ENCODE results near the gene FAM219B. TPM values are rescaled to one million over a fixed set of nuclear protein-coding genes. Genes with fewer than 3 reads are reported as not detected.

FAM219B gene
- total RNA-seq, 1 experiment from 2014 or later, result 20.4 TPM

DNA sequence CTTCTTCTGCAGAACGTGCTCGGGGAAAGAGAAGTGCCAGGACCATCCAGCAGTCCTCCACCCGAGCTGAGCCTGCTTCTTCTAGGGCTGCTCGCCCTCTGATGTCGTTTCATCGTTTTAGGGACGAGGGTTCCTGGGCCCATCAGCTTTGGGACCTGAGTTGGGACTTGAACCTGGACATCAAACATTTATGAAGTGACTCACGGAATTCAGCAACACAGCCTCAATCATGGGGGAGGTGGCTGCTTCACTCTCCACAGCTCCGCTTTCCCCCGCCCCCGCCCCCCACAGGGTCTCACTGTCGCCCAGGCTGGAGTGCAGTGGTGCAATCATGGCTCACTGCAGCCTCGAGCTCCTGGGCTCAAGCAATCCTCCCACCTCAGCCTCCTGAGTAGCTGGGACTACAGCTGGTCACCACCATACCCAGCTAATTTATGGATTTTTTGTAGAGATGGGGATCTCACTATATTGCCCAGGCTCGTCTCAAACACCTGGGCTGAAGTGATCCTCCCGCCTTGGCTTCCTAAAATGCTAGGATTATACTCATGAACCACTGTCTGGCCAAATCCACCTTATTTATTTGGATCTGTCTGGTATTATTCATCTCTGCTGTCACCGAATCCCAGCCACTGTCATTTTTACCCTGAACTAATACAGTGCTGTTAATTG lies 32.8 kb downstream of the FAM219B start:
- DNase-seq (ENCODE audit: low read depth), result peak; percentile 20

DNA sequence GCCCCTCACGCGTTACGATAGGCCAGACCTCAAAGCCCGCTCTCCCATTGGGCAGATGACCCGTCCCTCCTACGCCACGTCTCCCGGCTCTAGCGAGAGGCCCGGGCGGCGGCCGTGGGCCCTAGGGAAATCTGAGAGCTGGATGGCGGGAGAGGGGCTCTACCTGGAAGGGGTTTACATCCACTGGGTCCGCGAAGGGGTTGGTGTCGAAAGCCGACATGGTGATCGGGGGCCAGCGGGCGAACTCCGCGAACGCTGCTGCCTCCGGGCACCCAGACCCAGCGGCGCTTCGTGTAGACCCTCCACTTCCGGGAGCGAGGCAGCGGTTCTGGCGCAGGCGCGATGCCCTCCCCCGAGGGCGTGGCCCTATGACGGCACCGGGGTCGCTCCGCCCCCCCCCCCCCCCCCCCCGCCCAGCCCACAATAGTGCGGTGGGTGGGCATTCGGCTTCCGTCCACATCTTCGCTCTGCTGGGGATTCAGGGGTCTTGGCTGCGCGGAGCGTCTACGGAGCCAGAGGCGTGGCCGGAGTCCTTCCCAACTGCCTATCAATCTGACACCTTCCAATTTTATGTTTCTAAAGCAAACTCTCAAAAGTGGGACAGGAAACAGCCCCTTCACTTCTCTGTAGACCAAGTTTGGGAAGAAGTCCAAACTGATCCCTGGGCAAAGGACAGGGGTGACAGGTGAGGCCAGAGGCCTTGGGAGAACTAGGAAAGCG lies 33.5 kb downstream of the FAM219B start, which contains the start of gene SCAMP2:
TSS of gene SCAMP2 (minus strand) at position 330 of the 720 bp plus-strand sequence. CDS start at position 220, 110 bp downstream.
- peak; percentile 90 for DNase-seq (ENCODE audit: low read depth)

DNA sequence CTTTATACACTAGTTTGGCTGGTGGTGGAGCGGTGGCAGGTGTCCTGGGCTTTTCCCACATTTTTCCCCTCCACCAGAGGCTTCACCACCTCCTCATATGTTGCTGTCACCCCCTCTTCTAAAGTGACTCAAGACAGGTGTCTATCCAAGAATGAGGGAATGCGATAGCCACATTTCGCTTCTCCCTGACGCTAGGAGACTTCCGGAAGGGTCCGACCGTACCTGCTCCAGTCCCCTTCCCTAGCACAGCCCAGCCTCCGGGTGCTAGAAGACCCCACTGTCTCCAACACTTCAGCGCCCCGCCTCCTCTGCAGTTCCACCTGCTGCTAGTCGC lies 34.0 kb downstream of the FAM219B start:
- DNase-seq (ENCODE audit: low read depth), result no peak

DNA sequence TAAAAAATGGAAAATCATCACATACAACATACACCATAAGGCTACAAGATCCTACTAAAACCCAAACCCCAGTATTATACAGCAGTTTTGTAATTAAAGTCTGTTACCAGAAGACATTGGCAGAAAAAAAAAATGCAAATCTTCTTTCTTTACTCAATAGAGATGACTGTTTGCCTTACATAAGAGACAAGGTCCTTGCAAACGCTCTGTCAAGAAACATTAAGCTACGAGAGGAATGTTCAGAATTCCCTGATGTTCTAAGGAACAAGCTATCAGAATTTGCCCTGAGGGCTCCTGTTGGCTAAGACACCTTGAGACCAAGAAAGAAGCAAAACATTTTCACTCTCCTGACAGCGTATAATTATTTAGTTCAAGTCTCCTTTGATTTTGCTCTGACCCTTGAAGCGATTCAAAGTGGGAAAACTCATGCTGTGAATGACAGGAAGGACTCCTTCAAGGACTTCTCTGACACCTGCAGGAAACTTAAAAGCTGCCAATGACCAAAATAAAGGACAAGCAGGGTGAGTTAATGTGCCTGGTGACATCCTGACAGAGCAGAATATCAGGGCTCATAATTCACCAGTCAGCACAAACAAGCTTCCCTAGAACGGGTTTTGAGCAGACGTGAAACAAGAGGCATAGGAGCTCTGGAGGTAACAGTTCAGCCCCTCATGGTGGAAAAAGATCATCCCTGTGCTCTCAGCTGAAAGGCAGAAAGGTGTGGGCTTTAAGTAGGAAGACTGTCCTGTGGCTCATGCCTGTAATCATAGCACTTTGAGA lies 36.0 kb downstream of the FAM219B start:
- DNase-seq (ENCODE audit: low read depth), result no peak

DNA sequence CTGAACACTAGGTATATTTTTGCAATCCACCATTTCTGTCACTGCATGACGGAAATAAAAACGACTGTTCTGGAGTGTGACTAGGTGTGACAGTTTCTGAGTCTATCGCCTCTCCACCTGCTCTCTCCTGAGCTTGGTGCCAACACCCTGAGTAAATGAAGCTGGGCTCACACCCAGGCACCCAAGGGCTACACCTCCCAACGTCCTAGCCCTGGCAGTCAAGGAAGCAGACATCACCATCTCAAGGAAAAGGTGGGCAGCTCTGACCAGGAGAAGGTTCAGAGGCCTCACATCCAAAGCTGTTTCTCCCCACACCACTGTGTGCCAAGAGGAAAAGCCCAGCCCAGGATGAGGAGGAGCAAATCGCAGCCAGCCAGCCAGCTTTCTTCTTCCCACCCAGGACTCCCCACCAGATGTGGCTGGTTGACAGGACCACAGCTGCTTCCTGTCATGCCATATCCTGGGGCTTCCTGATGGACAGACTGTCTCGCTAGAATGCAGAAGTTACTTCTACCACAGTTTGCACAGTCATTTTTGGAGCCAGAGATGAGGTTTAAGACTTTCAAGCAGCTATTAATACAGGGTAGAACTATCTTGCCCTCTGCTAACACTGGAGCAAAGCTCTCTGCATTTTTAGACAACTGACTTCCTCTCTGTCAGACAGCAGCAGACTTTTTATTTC lies 36.8 kb downstream of the FAM219B start:
- DNase-seq (ENCODE audit: low read depth), result peak; percentile 20

DNA sequence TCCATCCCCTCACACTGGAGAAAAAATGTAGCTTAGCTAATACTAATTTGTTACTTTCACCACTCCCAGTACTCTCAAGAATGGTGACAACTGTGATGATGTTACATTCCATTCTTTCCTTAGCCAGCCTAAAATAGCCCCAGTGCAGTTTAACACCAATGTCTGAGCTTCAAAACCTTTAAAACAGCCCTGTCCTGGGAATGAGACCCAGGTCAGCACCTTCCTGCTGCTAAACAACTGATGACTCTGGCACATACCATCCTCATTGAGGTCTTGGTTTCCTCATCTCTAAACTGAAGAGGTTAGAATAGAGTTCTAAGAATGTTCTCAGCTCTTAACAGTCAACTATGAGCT lies 37.3 kb downstream of the FAM219B start:
- DNase-seq (ENCODE audit: low read depth), result no peak

DNA sequence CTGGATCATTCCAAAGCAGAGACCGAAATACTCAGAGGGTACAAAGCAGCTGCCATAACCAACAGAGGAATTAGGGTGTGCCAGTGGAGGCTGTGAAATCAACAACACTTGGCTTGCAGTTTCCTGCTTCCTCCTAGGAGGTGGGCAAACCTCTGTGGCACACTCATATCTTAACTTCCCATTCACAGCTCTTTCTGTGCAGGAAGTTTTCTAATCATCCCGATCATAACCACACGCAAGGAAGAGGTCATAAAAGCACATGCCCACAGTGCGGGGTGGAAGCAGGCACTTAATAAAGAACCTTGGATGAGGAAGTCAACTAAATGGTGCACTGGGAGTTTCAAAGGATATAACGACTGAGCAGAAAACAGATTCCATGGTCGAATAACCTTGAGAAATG lies 38.6 kb downstream of the FAM219B start:
- DNase-seq (ENCODE audit: low read depth), result no peak

DNA sequence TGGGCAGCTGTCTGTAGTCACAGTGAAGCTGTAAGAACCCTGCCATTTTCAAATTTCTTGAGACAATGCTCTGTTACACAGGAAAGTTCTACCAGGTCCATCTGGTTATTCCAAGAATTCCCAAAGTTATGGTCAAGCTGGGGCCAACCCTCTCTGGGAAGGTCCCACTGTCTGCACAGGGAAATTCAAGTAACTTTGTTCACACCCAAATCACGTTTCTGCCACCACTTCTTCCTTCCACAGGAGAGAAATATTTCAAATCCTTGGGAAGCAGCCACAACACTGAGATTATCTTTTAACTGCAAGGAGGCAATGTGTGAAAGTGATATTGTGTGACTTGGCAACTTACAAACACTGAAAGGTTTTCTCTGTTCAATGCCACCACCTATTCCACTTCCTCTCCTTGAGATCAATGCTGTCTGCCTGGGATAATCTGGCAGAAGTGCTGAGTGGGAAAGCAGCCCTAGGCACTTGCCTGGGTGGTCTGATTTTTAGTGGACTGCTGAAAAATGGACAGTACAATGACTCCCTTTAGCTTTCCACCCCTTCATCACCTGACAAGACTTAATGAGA lies 39.1 kb downstream of the FAM219B start:
- DNase-seq (ENCODE audit: low read depth), result no peak

DNA sequence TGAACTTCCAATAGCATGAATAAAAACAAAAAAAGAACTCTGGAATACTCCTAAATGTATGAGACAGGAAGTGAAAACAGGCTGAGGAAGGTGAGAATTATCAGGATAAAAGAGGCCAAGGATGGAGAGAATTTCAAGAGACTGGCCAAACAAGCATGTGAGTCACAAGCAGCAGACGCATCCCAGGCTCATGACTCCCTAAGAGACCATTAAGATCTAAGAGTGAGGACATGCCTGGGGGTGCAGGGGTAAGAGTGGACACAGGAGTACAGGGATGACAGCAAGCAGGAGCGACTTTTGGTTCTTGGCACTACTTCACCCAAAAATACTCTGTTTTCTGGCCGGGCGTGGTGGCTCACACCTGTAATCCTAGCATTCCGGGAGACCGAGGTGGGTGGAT lies 40.6 kb downstream of the FAM219B start:
- DNase-seq (ENCODE audit: low read depth), result peak; percentile 73

DNA sequence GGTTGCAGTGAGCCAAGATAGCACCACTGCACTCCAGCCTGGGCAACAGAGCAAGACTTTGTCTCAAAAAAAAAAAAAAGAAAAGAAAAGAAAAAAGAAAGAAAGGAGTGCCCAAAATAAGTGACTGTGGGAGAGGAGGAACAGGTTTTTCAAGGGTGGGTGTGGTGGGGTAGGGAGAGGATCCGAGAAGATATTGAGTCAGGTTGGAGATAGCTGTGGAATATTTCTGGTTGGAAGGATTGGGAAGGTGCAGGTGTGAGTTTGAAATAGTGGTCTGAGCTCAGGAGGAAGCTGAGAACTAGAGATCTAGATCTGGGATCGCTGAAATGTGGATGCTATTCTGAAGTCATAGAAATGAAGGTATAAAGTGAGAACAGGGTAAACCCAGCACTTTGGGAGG lies 41.3 kb downstream of the FAM219B start:
- DNase-seq (ENCODE audit: low read depth), result no peak

DNA sequence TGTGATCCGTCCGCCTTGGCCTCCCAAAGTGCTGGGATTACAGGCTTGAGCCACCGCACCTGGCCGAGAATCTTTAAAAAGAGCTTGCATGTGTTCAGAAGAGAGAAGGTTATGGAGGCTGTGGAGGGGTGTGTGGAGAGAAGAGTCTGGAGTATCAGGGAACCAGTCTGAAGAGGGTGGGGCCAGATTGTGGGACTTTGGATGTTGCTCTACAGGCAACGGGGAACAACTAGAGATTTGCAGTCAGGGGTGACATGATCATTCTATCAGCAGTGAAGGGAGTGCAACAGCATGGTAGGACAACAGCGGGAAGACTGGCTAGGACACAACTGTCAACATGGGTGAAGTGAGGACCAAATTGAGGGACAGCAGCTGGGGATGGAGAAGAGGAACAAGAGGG lies 42.4 kb downstream of the FAM219B start:
- no peak for DNase-seq (ENCODE audit: low read depth)

DNA sequence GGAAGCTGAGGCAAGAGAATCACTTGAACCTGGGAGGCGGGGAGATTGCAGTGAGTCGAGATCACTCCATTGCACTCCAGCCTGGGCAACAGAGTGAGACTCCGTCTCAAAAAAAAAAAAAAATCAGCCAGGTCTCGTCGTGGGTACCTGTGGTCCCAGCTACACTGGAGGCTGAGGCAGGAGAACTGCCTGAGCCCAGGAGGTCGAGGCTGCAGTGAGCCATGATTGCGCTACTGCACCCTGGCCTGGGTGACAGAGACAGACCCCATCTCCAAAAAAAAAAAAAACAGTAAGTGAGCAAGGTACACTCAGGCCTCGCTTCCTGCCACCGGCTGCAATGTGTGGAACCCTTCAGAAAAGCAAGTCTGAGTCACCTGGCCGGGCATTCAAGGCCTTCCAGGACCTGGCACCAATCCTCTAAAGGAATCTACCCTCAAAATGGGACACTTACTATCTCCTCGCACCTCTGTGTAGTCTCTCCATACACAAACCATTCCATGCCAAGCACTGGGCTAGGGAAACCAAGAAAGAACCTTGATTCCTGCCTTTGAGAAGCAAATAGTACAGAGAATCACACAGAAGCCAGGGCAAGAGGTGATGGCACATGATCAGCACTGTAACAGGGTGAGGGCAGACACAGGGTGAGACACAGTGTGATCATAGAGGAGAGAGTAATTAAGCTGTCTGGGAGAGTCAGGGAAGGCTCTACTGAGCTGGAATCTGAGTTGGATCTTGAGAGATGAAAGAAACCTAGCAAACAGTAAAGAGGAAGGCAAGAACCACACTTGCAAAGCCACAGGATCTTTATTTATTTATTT lies 43.2 kb downstream of the FAM219B start:
- DNase-seq (ENCODE audit: low read depth), result peak; percentile 77

DNA sequence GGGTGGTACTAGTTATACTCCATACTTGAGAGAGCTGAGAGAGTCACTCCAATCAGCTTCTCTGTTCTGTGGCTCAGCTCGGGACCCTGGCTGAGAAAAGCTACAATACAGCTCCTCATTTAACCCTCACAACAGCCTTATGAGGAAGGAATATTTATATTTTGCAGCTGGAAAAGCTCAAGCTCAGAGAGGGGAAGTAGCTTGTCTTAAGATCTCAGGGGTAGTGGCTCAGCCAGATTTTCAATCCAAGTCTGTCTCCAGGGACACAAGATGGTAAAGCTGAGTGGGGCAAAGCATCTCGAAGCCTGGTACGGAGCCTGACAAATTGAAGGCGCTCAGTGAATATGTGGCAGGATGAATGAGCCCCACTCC lies 48.3 kb downstream of the FAM219B start:
- DNase-seq (ENCODE audit: low read depth), result no peak

DNA sequence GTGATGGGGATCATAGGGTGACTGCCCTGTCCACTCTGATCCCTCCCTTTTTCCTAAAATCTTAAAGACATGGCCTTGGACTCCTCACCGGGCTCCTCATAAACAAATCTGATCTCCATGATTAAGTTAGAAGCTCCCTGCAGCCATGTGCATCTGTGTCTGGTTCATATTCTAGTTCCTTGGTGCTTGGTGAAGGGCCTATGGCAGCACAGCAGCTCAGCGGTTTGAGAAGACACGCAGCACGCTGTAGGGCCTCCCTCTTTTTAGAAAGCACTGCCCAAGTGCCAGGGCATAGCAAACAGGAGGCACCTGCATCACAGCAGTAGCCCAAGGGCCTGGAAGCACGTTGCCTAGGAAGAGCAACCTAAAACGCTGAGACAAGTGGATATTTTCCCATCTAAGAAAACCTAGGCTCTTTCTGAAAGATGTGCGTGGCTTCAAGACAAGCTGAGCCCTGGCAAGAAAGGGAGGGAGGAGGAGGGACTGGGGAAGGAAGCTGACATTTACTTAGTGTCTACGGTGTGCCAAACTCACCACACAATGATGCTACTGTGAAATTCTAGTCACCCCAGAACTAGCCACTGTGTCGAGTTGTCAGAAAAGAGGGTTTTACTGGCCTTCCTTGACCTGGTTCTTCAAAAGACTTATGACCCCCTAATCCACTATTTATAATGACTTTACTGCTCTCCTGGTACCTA lies 48.8 kb downstream of the FAM219B start:
- no peak for DNase-seq (ENCODE audit: low read depth)

DNA sequence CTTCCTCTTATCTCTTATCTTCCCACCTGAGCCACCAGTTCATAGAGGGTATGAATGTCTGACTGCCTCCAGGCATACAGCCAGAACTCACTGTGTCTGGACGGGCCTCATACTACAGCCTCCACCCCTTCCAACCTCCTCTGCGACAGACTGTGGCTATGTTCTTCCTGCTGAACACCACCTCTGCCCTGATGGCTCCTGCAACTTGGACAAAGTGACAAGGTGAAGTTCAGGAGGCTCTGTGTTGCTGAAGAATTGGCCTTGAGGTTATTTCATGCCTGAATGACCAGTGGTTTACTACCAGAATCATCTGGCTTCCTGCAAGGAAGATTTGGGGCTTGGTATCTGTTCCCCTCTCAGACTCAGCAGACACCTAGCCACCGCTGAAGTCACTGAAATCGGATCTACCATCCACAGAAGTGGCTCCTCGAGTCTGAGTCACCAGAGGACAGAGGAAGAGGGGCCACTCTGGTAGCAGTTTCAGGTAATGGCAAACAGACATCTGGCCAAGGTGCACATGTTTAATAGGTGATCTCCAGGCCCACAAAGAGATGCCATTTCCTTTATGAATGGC lies 49.5 kb downstream of the FAM219B start:
- DNase-seq (ENCODE audit: low read depth), result no peak

DNA sequence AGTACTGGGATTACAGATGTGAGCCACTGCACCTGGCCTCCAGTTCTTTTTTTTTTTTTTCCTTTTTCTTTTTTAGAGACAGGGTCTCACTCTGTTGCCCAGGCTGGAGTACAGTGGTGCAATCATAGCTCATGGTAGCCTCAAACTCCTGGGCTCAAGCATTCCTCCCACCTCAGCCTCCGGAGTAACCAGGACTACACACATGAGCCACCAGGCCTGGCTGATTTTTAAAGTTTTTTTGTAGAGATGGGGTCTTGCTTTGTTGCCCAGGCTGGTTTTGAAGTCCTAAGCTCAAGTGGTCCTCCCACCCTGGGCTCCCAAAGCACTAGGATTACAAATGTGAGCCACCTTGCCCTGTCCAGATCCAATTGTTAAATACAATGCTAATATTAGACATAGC lies 50.1 kb downstream of the FAM219B start:
- no peak for DNase-seq (ENCODE audit: low read depth)

DNA sequence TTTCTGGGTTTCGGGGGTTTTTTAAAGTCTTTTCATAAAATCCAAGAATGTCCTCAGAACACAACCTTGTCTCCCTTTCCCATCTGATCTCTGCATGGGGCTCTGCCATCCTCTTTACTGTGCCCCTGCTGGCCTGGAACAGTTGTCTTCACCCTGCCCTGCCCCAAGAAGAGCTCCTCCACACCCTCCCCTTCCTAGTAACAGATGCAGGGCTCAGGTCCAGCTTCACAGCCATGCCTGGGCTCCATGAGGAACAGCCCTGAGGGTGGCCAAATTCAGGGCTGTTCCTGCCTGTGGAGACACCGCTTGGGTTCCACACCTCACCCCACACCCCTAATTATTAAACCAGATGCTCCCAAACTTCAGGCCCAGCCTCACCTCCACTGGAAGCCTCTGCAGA lies 50.8 kb downstream of the FAM219B start:
- no peak for DNase-seq (ENCODE audit: low read depth)

DNA sequence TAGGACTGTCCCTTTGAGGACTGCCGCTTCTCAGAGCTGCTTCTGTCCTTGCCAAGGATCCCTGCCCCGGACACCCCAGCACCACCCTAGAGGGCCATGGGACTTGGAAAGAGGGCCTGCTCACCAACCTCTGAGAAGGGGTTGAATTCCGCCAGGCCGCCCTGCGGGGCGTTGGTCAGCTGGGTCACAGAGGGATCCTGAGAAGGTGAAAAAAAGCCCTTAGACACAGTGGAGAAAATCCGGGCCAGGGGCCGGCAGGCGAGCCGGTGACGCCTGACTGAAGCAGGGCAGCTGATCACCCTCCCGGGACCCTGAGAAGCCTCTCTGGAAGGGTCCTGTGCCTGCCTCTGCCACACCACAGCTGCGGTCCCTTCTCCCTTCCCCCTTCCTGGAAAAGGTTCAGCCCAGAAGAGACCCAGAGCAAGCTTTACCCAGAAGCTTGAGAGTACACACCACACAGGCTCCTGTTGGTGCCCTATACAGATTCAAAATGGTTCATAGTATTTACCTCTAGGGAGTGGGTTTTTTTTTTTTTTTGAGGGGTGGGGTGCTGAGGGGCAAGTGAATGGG lies 52.1 kb downstream of the FAM219B start:
- DNase-seq (ENCODE audit: low read depth), result no peak

DNA sequence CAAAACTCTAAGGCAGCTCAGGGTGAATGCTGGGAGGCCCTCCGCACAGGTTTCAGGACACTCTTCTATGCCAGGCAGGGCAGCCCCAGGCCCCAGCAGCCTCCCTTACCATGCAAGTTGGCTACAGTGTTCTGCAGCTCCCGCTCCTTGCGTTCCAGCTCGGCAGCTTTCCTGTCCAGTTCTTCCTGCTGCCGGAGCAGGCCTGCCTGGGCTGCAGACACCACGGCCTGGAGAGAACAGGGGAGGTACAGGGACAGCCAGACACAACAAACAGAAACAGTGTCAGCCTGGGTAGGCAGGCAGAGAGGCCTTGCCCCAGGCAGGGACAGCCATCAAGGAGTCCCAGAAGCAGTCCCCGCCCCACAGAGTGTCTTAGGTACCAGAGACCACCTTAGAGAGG lies 54.7 kb downstream of the FAM219B start:
- no peak for DNase-seq (ENCODE audit: low read depth)
